ENCODE measurements around the gene RELN. TPM values are rescaled to one million over a fixed set of nuclear protein-coding genes. Genes with fewer than 3 reads are reported as not detected.

RELN gene
- total RNA-seq, 1 experiment from 2014 or later = 0.02 TPM

DNA sequence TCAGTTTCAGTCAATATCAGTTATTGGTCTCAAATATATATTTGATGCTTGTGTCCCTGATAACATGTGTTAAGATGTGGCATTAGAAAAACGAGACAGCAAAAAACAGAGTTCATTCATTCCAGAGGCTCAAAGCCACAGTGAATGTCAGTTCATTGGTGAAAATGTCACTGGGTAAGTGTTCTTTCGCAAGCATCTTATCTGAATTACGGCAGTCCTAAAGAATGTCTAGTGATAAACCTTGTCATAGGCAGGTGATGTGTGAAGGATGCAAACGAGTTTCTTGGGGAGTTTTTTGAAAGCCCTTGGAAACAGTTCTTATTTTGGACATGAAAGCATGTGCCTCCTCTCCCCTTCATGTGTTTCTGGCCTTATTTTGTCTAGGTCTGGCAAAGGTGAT is 45.9 kb upstream of the RELN start:
- Histone ChIP-seq H3K4ac (ENCODE audit: low read depth, low read length) (no peak overlapping the region), H3T11ph (ENCODE audit: low read length) (no peak overlapping the region), H2BK20ac (ENCODE audit: low read depth, low read length, poor library complexity, severe bottlenecking) (no peak overlapping the region), H3K18ac (ENCODE audit: insufficient read length, low read depth, low read length) (no peak overlapping the region), H3K9me3 (ENCODE audit: control insufficient read depth, low read depth, low read length) (no peaks in the 10 kb centered on the region), H3K79me1 (ENCODE audit: insufficient read depth, low read depth, low read length, poor library complexity, severe bottlenecking) (no peaks in the 10 kb centered on the region), H2BK120ac (ENCODE audit: low read depth, low read length, poor library complexity, severe bottlenecking) (no peak overlapping the region), H2BK5ac (ENCODE audit: insufficient read length, low read length) (no peak overlapping the region), H2AFZ (ENCODE audit: low read length) (no peak overlapping the region), H4K8ac (replicated peaks; ENCODE audit: insufficient read length, low read depth, low read length) (no peak overlapping the region), H3K4me1 (ENCODE audit: insufficient read depth, low read length) (no peaks in the 10 kb centered on the region), H4K5ac (ENCODE audit: insufficient read length, low read depth, low read length) (no peak overlapping the region), H3K56ac (ENCODE audit: insufficient read length, low read depth, low read length) (no peak overlapping the region), H2BK15ac (ENCODE audit: low read depth, low read length) (no peak overlapping the region), H4K20me1 (ENCODE audit: control insufficient read depth, insufficient read depth, insufficient read length) (no peaks in the 10 kb centered on the region), H3K9ac (ENCODE audit: extremely low read depth, insufficient read length, low read length) (no peak overlapping the region), H2AK5ac (ENCODE audit: insufficient read length, low read length) (no peak overlapping the region), H3K27ac (ENCODE audit: insufficient read length, low read depth, low read length) (no peak overlapping the region), H3K79me2 (ENCODE audit: insufficient read depth, low read length) (no peaks in the 10 kb centered on the region), H4K91ac (ENCODE audit: insufficient read length, low read depth, low read length) (no peak overlapping the region), H3K23ac (ENCODE audit: insufficient read length, low read depth, low read length) (no peak overlapping the region), H3K27me3 (ENCODE audit: insufficient read depth, low read length) (no peaks in the 10 kb centered on the region), H3K4me2 (ENCODE audit: insufficient read depth, insufficient read length, low read length) (no peak overlapping the region), H3K23me2 (ENCODE audit: insufficient read length, low read depth, low read length, poor library complexity, severe bottlenecking) (no peaks in the 10 kb centered on the region), H2BK12ac (ENCODE audit: insufficient read length, low read depth, low read length) (no peak overlapping the region), H3K14ac (ENCODE audit: insufficient read depth, low read length) (no peak overlapping the region)
- no peak overlapping the region for H3K4me3 Mint-ChIP-seq
- no peaks in the 10 kb centered on the region for H3K4me1 Mint-ChIP-seq
- DNase-seq = no peak
- no CpG with 5 or more reads among the region's 4 CpGs for WGBS (ENCODE audit: extremely low coverage, insufficient read length, low lambda C conversion rate)
- peaks cover 5% of the 10 kb centered on the region in 2 experiments; a peak in 4 of 5 replicates for H3K9me3 Mint-ChIP-seq
- H3K27ac Mint-ChIP-seq = no peak overlapping the region
- TF ChIP-seq, protein P1, sequence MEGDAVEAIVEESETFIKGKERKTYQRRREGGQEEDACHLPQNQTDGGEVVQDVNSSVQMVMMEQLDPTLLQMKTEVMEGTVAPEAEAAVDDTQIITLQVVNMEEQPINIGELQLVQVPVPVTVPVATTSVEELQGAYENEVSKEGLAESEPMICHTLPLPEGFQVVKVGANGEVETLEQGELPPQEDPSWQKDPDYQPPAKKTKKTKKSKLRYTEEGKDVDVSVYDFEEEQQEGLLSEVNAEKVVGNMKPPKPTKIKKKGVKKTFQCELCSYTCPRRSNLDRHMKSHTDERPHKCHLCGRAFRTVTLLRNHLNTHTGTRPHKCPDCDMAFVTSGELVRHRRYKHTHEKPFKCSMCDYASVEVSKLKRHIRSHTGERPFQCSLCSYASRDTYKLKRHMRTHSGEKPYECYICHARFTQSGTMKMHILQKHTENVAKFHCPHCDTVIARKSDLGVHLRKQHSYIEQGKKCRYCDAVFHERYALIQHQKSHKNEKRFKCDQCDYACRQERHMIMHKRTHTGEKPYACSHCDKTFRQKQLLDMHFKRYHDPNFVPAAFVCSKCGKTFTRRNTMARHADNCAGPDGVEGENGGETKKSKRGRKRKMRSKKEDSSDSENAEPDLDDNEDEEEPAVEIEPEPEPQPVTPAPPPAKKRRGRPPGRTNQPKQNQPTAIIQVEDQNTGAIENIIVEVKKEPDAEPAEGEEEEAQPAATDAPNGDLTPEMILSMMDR (conservative IDR thresholded peaks at IDR 0.05) = no peak
- H3K27me3 Mint-ChIP-seq (ENCODE audit: low read depth) = no peaks in the 10 kb centered on the region
- peaks cover 0 to 4% (median 0%) of the 10 kb centered on the region in 3 experiments; a peak in 2 of 7 replicates for H3K36me3 Mint-ChIP-seq (ENCODE audit: insufficient read depth in 1 of 3, low read depth in 3 of 3)

All from H9 (cell line).